Activated naive CD8-positive, alpha-beta T cell treated with anti-CD3 and anti-CD28 coated beads, Interleukin-2, amount 50 U/mL, for 24 hours (primary cell): ENCODE results near the gene CAPNS1.

Experiments used
- ATAC-seq: fragments of 150-1000 bp; cut with Tn5 transposase; one replicate; pipeline ENCODE4 v1.10.0; 2021
- DNase-seq: peaks from one replicate; pipeline ENCODE4 v3.0.0; 2021
- H3K27ac Mint-ChIP-seq: one replicate; pipeline ENCODE4 v1.8.0; 2021; ENCODE audit warnings: mild to moderate bottlenecking, mixed read lengths
- H3K27me3 Mint-ChIP-seq: one replicate; pipeline ENCODE4 v1.8.0; 2021; ENCODE audit warnings: mixed read lengths
- H3K36me3 Mint-ChIP-seq: one replicate; pipeline ENCODE4 v1.8.0; 2021; ENCODE audit warnings: low read depth, mixed read lengths
- H3K4me1 Mint-ChIP-seq: one replicate; pipeline ENCODE4 v1.8.0; 2021; ENCODE audit warnings: mixed read lengths
- H3K4me3 Mint-ChIP-seq: one replicate; pipeline ENCODE4 v1.8.0; 2021; ENCODE audit warnings: mild to moderate bottlenecking, moderate library complexity, mixed read lengths
- H3K9me3 Mint-ChIP-seq: one replicate; pipeline ENCODE4 v1.8.0; 2021; ENCODE audit warnings: mixed read lengths

The CAPNS1 gene

GRCh38 chr19:36139473-36140303 is at the start of gene CAPNS1:
CAPNS1 (plus strand) TSS chr19:36140066; CDS start chr19:36141012, 946 bp downstream.
- peak; percentile 80 for ATAC-seq
- peak; percentile 98 for DNase-seq
- H3K27ac Mint-ChIP-seq = peak within 1 kb of the TSS; percentile 95
- no peaks in the 10 kb centered on the region for H3K27me3 Mint-ChIP-seq
- H3K4me1 Mint-ChIP-seq = peaks cover 18% of the 10 kb centered on the region
- no peaks in the 10 kb centered on the region for H3K9me3 Mint-ChIP-seq
- peaks cover 18% of the 10 kb centered on the region for H3K36me3 Mint-ChIP-seq
- H3K4me3 Mint-ChIP-seq = peak within 1 kb of the TSS; percentile 94

- H3K36me3 Mint-ChIP-seq = peaks cover 33% of the 10 kb centered on the region
- no peak for DNase-seq
- no peak overlapping the region for H3K4me3 Mint-ChIP-seq
- peaks cover 23% of the 10 kb centered on the region for H3K4me1 Mint-ChIP-seq
- H3K9me3 Mint-ChIP-seq = no peaks in the 10 kb centered on the region
- no peak overlapping the region for H3K27ac Mint-ChIP-seq
- no peak for ATAC-seq
- no peaks in the 10 kb centered on the region for H3K27me3 Mint-ChIP-seq
Measured at GRCh38 chr19:36090910-36091695, 48.8 kb upstream of the CAPNS1 start.

GRCh38 chr19:36092566-36092965 is 47.3 kb upstream of the CAPNS1 start:
- no peak overlapping the region for H3K4me3 Mint-ChIP-seq
- peaks cover 23% of the 10 kb centered on the region for H3K4me1 Mint-ChIP-seq
- H3K9me3 Mint-ChIP-seq = no peaks in the 10 kb centered on the region
- DNase-seq (no peak), ATAC-seq (peak; percentile 29)
- no peaks in the 10 kb centered on the region for H3K27me3 Mint-ChIP-seq
- peak overlapping the region; percentile 56 for H3K27ac Mint-ChIP-seq
- peaks cover 40% of the 10 kb centered on the region for H3K36me3 Mint-ChIP-seq

GRCh38 chr19:36093146-36093662 is 46.7 kb upstream of the CAPNS1 start:
- peaks cover 23% of the 10 kb centered on the region for H3K4me1 Mint-ChIP-seq
- H3K9me3 Mint-ChIP-seq = no peaks in the 10 kb centered on the region
- peak; percentile 37 for DNase-seq
- H3K27me3 Mint-ChIP-seq = no peaks in the 10 kb centered on the region
- H3K27ac Mint-ChIP-seq = peak overlapping the region; percentile 65
- H3K36me3 Mint-ChIP-seq = peaks cover 37% of the 10 kb centered on the region
- H3K4me3 Mint-ChIP-seq = no peak overlapping the region
- ATAC-seq = peak; percentile 74

GRCh38 chr19:36093687-36094086 is 46.2 kb upstream of the CAPNS1 start:
- no peak for ATAC-seq
- H3K9me3 Mint-ChIP-seq = no peaks in the 10 kb centered on the region
- H3K27ac Mint-ChIP-seq = no peak overlapping the region
- H3K27me3 Mint-ChIP-seq = no peaks in the 10 kb centered on the region
- peaks cover 23% of the 10 kb centered on the region for H3K4me1 Mint-ChIP-seq
- peaks cover 39% of the 10 kb centered on the region for H3K36me3 Mint-ChIP-seq
- H3K4me3 Mint-ChIP-seq = no peak overlapping the region
- no peak for DNase-seq

GRCh38 chr19:36097036-36097435 is 42.8 kb upstream of the CAPNS1 start:
- no peak overlapping the region for H3K27ac Mint-ChIP-seq
- H3K36me3 Mint-ChIP-seq = peaks cover 31% of the 10 kb centered on the region
- DNase-seq (no peak), ATAC-seq (no peak)
- H3K27me3 Mint-ChIP-seq = no peaks in the 10 kb centered on the region
- H3K4me1 Mint-ChIP-seq = peaks cover 18% of the 10 kb centered on the region
- H3K4me3 Mint-ChIP-seq = no peak overlapping the region
- H3K9me3 Mint-ChIP-seq = no peaks in the 10 kb centered on the region

GRCh38 chr19:36099166-36099785 is 40.6 kb upstream of the CAPNS1 start:
- Mint-ChIP-seq H3K36me3 (peaks cover 21% of the 10 kb centered on the region), H3K27ac (no peak overlapping the region), H3K27me3 (no peaks in the 10 kb centered on the region), H3K9me3 (no peaks in the 10 kb centered on the region), H3K4me1 (no peaks in the 10 kb centered on the region), H3K4me3 (no peak overlapping the region)
- DNase-seq = no peak
- no peak for ATAC-seq

GRCh38 chr19:36100476-36100875 is 39.4 kb upstream of the CAPNS1 start:
- no peak for DNase-seq
- H3K4me3 Mint-ChIP-seq = no peak overlapping the region
- ATAC-seq = no peak

GRCh38 chr19:36101550-36102327 is 38.1 kb upstream of the CAPNS1 start:
- no peak overlapping the region for H3K27ac Mint-ChIP-seq
- H3K36me3 Mint-ChIP-seq = peaks cover 11% of the 10 kb centered on the region
- no peaks in the 10 kb centered on the region for H3K27me3 Mint-ChIP-seq

More at GRCh38 chr19:36100476-36100875, 39.4 kb upstream of the CAPNS1 start:
- Mint-ChIP-seq H3K36me3 (peaks cover 13% of the 10 kb centered on the region), H3K9me3 (no peaks in the 10 kb centered on the region), H3K27ac (no peak overlapping the region), H3K4me1 (no peaks in the 10 kb centered on the region), H3K27me3 (no peaks in the 10 kb centered on the region)

GRCh38 chr19:36103040-36103626 is 36.7 kb upstream of the CAPNS1 start:
- Mint-ChIP-seq H3K27me3 (no peaks in the 10 kb centered on the region), H3K27ac (no peak overlapping the region), H3K4me3 (no peak overlapping the region), H3K9me3 (no peaks in the 10 kb centered on the region), H3K36me3 (peaks cover 7% of the 10 kb centered on the region), H3K4me1 (no peaks in the 10 kb centered on the region)
- no peak for DNase-seq
- no peak for ATAC-seq

More at GRCh38 chr19:36101550-36102327, 38.1 kb upstream of the CAPNS1 start:
- H3K9me3 Mint-ChIP-seq = no peaks in the 10 kb centered on the region
- no peak overlapping the region for H3K4me3 Mint-ChIP-seq
- no peaks in the 10 kb centered on the region for H3K4me1 Mint-ChIP-seq
- ATAC-seq = no peak
- no peak for DNase-seq

GRCh38 chr19:36103842-36104552 is 35.9 kb upstream of the CAPNS1 start:
- ATAC-seq = no peak
- H3K27ac Mint-ChIP-seq = no peak overlapping the region
- H3K4me1 Mint-ChIP-seq = no peaks in the 10 kb centered on the region
- H3K36me3 Mint-ChIP-seq = peaks cover 2% of the 10 kb centered on the region
- H3K9me3 Mint-ChIP-seq = no peaks in the 10 kb centered on the region
- H3K27me3 Mint-ChIP-seq = no peaks in the 10 kb centered on the region
- no peak overlapping the region for H3K4me3 Mint-ChIP-seq
- DNase-seq = no peak

- H3K36me3 Mint-ChIP-seq = peaks cover 2% of the 10 kb centered on the region
- H3K4me1 Mint-ChIP-seq = no peaks in the 10 kb centered on the region
- DNase-seq = no peak
- H3K27ac Mint-ChIP-seq = no peak overlapping the region
- no peaks in the 10 kb centered on the region for H3K9me3 Mint-ChIP-seq
- ATAC-seq = no peak
- no peak overlapping the region for H3K4me3 Mint-ChIP-seq
- H3K27me3 Mint-ChIP-seq = no peaks in the 10 kb centered on the region
Measured at GRCh38 chr19:36106441-36106840, 33.4 kb upstream of the CAPNS1 start.

- H3K36me3 Mint-ChIP-seq = peaks cover 2% of the 10 kb centered on the region
- ATAC-seq (no peak), DNase-seq (no peak)
- no peaks in the 10 kb centered on the region for H3K4me1 Mint-ChIP-seq
- H3K9me3 Mint-ChIP-seq = no peaks in the 10 kb centered on the region
- H3K4me3 Mint-ChIP-seq = no peak overlapping the region
- H3K27ac Mint-ChIP-seq = no peak overlapping the region
- no peaks in the 10 kb centered on the region for H3K27me3 Mint-ChIP-seq
Measured at GRCh38 chr19:36106991-36107390, 32.9 kb upstream of the CAPNS1 start.
